ENCODE results near the gene GPR39.

The GPR39 gene

DNA sequence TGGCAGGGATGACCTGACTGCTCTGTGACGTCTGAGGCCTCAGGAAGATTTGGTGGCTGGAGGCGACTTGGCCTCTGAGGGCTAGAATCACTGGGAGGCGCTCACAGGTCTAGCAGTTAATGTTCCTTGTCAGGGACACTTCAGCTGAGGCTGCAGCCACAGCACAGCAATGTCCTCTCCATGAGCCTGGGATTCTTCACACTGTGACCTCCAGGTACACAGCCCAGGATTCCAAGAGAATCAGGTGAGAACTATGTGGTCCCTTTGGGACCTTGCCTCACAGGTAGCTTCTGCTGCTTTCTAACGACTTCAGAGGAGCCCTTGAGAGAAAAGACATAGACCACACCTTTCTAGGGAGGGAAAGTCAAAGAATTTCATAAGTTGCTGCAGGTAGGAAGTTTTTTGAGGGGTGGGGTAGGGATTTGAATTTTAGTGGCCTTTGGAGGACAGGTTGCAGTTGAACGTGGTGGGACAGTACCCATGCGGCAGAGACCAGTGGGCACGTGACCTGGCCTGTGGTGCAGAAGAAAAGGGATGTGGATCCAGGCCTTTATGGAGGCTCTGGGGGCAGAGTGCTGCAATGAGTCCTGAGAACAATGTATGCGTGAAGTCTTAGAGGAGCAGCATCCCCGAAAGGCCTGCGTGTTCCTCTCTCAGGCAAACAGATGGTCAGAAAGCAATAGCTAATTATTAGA lies 167.2 kb downstream of the GPR39 start:
- H3K27ac ChIP-seq (ENCODE audit: low read depth, low read length): no peak overlapping the region
- no peak overlapping the region for H2AFZ ChIP-seq (ENCODE audit: low read length, unreplicated experiment)
- no peaks in the 10 kb centered on the region for H3K36me3 ChIP-seq (ENCODE audit: insufficient read depth, low read length)
- no peaks in the 10 kb centered on the region for H3K27me3 ChIP-seq (ENCODE audit: insufficient read depth, low read length)
- H3K4me1 ChIP-seq (ENCODE audit: control insufficient read depth, insufficient read depth, low read length, unreplicated experiment): no peaks in the 10 kb centered on the region
- H3K79me2 ChIP-seq (ENCODE audit: control insufficient read depth, insufficient read depth, low read length, unreplicated experiment): no peaks in the 10 kb centered on the region
- no peak overlapping the region for H3K4me3 ChIP-seq (ENCODE audit: low read depth, low read length)

DNA sequence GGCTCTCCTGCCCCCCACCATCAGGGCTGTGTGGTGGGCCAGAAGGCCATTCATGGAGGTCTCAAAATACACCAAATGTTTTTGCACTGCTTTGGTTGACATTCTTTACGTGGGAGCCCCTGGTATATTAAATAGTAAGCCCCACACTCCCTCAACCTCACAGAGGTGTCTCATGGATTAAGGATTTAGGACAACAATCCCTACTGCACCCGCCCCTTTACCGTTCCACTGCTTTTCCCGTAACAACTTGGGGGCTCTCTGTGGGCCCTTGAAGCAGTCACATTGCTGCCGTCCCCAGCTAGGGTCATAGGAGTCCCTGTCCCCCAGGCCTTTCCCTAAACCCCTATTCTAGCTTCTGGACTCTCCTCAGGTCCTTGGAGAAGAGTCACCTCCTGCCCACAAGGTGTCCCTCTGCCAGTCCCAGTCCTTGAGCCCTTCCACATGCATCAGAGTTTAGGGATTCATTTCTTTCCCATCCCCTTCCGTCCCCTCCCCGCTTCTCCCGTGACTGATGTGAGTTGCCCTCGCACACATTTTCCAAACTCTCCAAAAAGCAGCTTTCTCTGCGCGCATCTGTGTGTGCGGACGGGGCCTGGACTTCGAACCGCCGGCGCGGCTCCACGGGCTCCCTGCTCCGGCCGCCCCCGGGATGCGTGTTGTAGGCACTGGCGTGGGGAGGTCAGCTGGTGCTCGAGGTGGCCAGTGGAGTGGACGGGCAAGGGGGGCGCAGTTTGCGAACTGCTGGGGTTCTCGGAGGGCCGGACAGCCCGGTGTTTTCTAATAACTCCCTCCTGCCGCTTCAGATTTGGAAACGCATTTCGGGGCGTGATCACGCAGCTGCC lies 168.6 kb downstream of the GPR39 start:
- H3K27ac ChIP-seq (ENCODE audit: low read depth, low read length): no peak overlapping the region
- H3K4me3 ChIP-seq (ENCODE audit: low read depth, low read length): no peak overlapping the region
- H3K4me1 ChIP-seq (ENCODE audit: control insufficient read depth, insufficient read depth, low read length, unreplicated experiment): no peaks in the 10 kb centered on the region
- H2AFZ ChIP-seq (ENCODE audit: low read length, unreplicated experiment): no peak overlapping the region
- H3K36me3 ChIP-seq (ENCODE audit: insufficient read depth, low read length): no peaks in the 10 kb centered on the region
- no peaks in the 10 kb centered on the region for H3K27me3 ChIP-seq (ENCODE audit: insufficient read depth, low read length)
- no peaks in the 10 kb centered on the region for H3K79me2 ChIP-seq (ENCODE audit: control insufficient read depth, insufficient read depth, low read length, unreplicated experiment)

DNA sequence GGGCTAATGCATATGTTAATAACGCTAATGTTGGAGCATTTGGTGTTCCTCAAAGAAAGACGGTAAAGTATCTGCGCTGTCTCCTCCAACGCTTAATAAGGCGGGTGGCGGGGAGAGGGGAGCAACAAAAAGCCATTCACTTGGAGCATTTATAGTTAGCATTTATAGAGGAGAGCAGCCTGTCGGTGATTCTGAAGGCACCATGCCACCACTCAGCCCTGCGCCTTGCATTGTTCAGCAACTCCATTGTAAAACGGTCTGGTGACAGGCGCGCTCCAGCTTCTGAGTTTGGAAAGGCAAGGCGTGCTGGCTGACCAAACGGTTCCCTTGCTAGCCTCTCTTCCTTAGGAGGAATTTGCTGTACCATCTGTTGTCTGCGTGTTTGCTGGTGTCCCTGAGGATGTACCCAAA lies 169.5 kb downstream of the GPR39 start:
- H3K36me3 ChIP-seq (ENCODE audit: insufficient read depth, low read length): no peaks in the 10 kb centered on the region
- no peaks in the 10 kb centered on the region for H3K79me2 ChIP-seq (ENCODE audit: control insufficient read depth, insufficient read depth, low read length, unreplicated experiment)
- H3K27ac ChIP-seq (ENCODE audit: low read depth, low read length): no peak overlapping the region
- H2AFZ ChIP-seq (ENCODE audit: low read length, unreplicated experiment): no peak overlapping the region
- H3K4me3 ChIP-seq (ENCODE audit: low read depth, low read length): no peak overlapping the region
- H3K4me1 ChIP-seq (ENCODE audit: control insufficient read depth, insufficient read depth, low read length, unreplicated experiment): no peaks in the 10 kb centered on the region
- no peaks in the 10 kb centered on the region for H3K27me3 ChIP-seq (ENCODE audit: insufficient read depth, low read length)

DNA sequence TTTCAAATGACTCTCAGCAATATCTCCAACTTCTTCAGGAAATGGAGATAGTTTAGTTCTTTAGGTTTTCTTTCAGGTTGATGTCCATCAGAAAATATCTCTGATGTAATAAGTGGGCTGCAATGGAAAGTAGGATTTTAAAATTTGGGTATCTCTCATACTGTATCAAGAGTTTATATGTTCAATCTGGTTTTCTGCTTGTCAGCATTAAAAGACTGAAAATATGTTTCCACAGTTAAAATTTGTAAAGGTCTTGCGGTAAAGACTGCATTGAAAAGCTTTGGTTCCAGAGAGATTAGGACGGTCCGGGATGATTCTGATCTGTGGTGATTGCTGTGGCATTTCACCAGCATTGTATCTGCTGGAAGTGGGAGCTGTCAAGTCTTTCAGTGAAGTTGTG lies 170.2 kb downstream of the GPR39 start:
- no peaks in the 10 kb centered on the region for H3K36me3 ChIP-seq (ENCODE audit: insufficient read depth, low read length)
- H3K4me1 ChIP-seq (ENCODE audit: control insufficient read depth, insufficient read depth, low read length, unreplicated experiment): no peaks in the 10 kb centered on the region
- no peak overlapping the region for H3K4me3 ChIP-seq (ENCODE audit: low read depth, low read length)
- no peaks in the 10 kb centered on the region for H3K79me2 ChIP-seq (ENCODE audit: control insufficient read depth, insufficient read depth, low read length, unreplicated experiment)
- no peak overlapping the region for H2AFZ ChIP-seq (ENCODE audit: low read length, unreplicated experiment)
- H3K27ac ChIP-seq (ENCODE audit: low read depth, low read length): no peak overlapping the region
- H3K27me3 ChIP-seq (ENCODE audit: insufficient read depth, low read length): no peaks in the 10 kb centered on the region

DNA sequence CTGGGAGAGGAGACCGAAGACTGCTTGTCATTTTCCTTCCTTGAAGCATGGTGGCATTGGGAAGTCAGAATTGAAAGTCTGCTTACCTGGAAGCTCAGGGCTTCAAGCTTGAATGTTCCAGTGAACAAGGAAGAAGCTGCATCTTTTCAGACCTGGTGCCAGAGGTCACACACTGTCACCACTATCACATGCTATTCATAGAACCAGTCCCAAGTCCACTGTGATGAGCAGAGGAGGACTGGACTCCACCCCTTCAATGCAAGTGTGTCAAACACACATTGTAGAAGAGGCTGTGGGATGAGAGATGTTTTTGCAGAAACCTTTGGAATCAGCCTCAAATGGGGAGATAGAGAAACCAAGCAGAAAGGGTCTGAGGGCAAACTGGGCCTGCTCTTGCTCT lies 172.0 kb downstream of the GPR39 start:
- Histone ChIP-seq H3K4me1 (ENCODE audit: control insufficient read depth, insufficient read depth, low read length, unreplicated experiment) (no peaks in the 10 kb centered on the region), H3K4me3 (ENCODE audit: low read depth, low read length) (no peak overlapping the region), H3K36me3 (ENCODE audit: insufficient read depth, low read length) (no peaks in the 10 kb centered on the region), H3K79me2 (ENCODE audit: control insufficient read depth, insufficient read depth, low read length, unreplicated experiment) (no peaks in the 10 kb centered on the region), H3K27me3 (ENCODE audit: insufficient read depth, low read length) (no peaks in the 10 kb centered on the region), H3K27ac (ENCODE audit: low read depth, low read length) (no peak overlapping the region), H2AFZ (ENCODE audit: low read length, unreplicated experiment) (no peak overlapping the region)

DNA sequence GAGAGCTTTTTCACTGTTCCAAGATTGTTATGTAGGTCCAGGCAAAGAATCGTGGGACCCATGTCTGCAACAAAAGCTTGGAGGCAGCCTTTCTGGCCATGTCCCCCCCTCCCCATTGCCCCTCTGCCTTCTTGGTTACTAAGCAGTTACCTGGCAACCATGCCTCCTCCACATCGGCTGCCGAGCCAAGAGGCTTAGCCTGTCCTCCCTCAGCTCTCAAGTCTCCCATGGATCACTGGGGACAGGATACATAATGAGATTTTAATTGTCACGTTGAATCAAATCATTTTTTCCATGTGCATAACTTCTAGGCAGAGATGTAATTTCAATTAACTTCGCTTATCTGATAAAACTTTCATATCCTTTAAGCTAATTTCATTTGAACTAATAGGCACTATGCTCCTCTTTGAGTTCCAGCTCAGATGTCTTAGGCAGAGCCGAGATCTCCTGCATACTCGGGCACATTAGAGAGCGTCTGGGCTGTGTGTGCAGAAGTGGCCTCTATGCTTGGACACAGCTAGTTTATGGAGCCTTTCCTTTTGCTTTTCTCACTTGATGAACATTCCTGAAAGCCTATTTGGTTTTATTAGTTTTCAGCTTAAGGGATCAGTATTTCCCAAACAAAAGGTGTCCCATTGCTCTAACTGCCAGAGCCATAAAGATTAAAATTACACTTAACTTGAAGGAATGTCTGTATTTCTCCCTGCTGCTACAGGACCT lies 172.7 kb downstream of the GPR39 start:
- Histone ChIP-seq H3K36me3 (ENCODE audit: insufficient read depth, low read length) (no peaks in the 10 kb centered on the region), H3K4me3 (ENCODE audit: low read depth, low read length) (no peak overlapping the region), H3K27me3 (ENCODE audit: insufficient read depth, low read length) (no peaks in the 10 kb centered on the region), H3K4me1 (ENCODE audit: control insufficient read depth, insufficient read depth, low read length, unreplicated experiment) (no peaks in the 10 kb centered on the region), H3K27ac (ENCODE audit: low read depth, low read length) (no peak overlapping the region), H3K79me2 (ENCODE audit: control insufficient read depth, insufficient read depth, low read length, unreplicated experiment) (no peaks in the 10 kb centered on the region), H2AFZ (ENCODE audit: low read length, unreplicated experiment) (no peak overlapping the region)

DNA sequence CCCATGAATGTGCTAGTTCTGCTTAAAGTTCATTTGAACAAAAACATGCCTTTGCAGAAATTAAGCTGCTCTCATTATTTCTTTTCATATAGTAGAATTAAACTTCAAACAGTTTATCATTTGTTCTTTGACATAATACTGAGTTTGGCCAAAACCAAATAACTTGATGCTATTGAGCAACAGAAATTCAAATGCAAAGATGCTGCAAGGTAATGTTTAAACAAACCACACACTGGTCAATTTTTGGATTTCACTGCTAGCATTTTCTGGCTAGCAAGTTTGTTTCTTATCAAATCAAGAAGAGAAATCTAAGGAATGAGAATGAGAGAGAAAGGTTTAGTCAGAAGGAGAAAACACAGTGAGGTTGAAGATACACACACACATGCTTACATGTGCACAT lies 173.4 kb downstream of the GPR39 start:
- H3K4me1 ChIP-seq (ENCODE audit: control insufficient read depth, insufficient read depth, low read length, unreplicated experiment): no peaks in the 10 kb centered on the region
- H3K4me3 ChIP-seq (ENCODE audit: low read depth, low read length): no peak overlapping the region
- H3K79me2 ChIP-seq (ENCODE audit: control insufficient read depth, insufficient read depth, low read length, unreplicated experiment): no peaks in the 10 kb centered on the region
- H3K36me3 ChIP-seq (ENCODE audit: insufficient read depth, low read length): no peaks in the 10 kb centered on the region
- H2AFZ ChIP-seq (ENCODE audit: low read length, unreplicated experiment): no peak overlapping the region
- no peaks in the 10 kb centered on the region for H3K27me3 ChIP-seq (ENCODE audit: insufficient read depth, low read length)
- no peak overlapping the region for H3K27ac ChIP-seq (ENCODE audit: low read depth, low read length)

DNA sequence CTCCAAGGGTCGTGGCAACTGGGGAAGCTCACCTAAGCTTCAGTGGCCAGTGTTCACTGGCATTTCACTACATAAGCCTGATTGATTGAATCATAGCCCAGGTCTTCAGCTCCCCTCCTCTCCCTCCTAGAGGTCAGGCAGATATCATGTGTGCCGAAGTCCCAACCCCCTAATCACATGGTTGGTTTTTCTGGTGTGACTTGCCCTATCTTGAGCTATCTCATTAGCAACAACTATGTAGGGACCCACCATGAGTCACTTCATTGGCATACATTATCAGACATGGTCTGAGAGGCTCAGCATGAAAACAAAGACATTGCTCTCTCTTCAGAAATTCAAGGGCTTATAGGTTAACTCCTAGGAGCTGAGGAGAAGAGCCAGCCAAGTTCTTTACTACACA lies 176.6 kb downstream of the GPR39 start:
- no peaks in the 10 kb centered on the region for H3K79me2 ChIP-seq (ENCODE audit: control insufficient read depth, insufficient read depth, low read length, unreplicated experiment)
- no peak overlapping the region for H3K4me3 ChIP-seq (ENCODE audit: low read depth, low read length)
- H3K27ac ChIP-seq (ENCODE audit: low read depth, low read length): no peak overlapping the region
- H2AFZ ChIP-seq (ENCODE audit: low read length, unreplicated experiment): no peak overlapping the region
- no peaks in the 10 kb centered on the region for H3K36me3 ChIP-seq (ENCODE audit: insufficient read depth, low read length)
- H3K4me1 ChIP-seq (ENCODE audit: control insufficient read depth, insufficient read depth, low read length, unreplicated experiment): no peaks in the 10 kb centered on the region
- H3K27me3 ChIP-seq (ENCODE audit: insufficient read depth, low read length): no peaks in the 10 kb centered on the region; the same call in 1 of the 2 replicates

DNA sequence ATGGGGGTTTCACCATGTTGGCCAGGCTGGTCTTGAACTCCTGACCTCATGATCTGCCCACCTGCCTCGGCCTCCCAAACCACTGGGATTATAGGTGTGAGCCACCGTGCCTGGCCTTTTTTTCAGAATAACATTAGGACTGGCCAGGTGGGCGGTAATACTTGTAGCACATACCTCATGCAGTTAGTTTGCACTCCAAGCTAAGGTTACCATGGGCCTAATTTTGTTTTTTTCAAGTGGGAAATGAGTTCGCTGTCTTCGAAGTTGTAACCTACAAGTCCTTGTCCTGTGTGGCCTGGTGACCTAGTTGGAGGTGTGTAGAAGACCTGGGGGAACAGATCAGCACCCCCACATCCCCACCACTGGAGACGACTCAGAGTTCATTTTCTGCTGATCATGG lies 178.6 kb downstream of the GPR39 start:
- no peak overlapping the region for H2AFZ ChIP-seq (ENCODE audit: low read length, unreplicated experiment)
- no peaks in the 10 kb centered on the region for H3K4me1 ChIP-seq (ENCODE audit: control insufficient read depth, insufficient read depth, low read length, unreplicated experiment)
- H3K79me2 ChIP-seq (ENCODE audit: control insufficient read depth, insufficient read depth, low read length, unreplicated experiment): no peaks in the 10 kb centered on the region
- H3K36me3 ChIP-seq (ENCODE audit: insufficient read depth, low read length): no peaks in the 10 kb centered on the region
- no peak overlapping the region for H3K4me3 ChIP-seq (ENCODE audit: low read depth, low read length)
- no peak overlapping the region for H3K27ac ChIP-seq (ENCODE audit: low read depth, low read length)
- no peaks in the 10 kb centered on the region; the same call in 1 of the 2 replicates for H3K27me3 ChIP-seq (ENCODE audit: insufficient read depth, low read length)

DNA sequence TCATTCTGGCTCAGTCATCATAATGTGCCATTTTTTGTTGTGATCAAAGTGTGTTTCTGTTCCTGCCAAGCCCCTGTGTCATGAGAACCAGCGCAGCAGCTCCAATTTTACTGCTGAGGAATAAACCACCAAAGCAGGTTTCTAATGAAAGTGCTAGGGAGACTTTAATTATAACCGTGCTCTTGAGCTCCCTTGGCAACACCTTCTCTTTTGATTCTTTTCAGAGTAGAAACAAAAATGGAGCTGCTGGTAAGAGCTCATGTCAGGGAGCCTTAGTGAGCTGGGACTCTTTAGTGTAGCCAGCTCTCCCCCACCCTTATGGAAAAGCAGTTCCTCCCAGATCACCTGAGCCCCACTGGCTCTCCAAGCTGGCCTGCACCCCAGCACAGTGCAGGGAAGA lies 179.1 kb downstream of the GPR39 start:
- H3K27me3 ChIP-seq (ENCODE audit: insufficient read depth, low read length): no peaks in the 10 kb centered on the region; the same call in 1 of the 2 replicates
- no peak overlapping the region for H3K4me3 ChIP-seq (ENCODE audit: low read depth, low read length)
- no peaks in the 10 kb centered on the region for H3K36me3 ChIP-seq (ENCODE audit: insufficient read depth, low read length)
- H3K4me1 ChIP-seq (ENCODE audit: control insufficient read depth, insufficient read depth, low read length, unreplicated experiment): no peaks in the 10 kb centered on the region
- no peaks in the 10 kb centered on the region for H3K79me2 ChIP-seq (ENCODE audit: control insufficient read depth, insufficient read depth, low read length, unreplicated experiment)
- no peak overlapping the region for H3K27ac ChIP-seq (ENCODE audit: low read depth, low read length)
- H2AFZ ChIP-seq (ENCODE audit: low read length, unreplicated experiment): no peak overlapping the region

Measured in ACC112 (cell line).